Omental fat pad (tissue), 4 donors: ENCODE results near the gene VPS26C. TPM values are rescaled to one million over a fixed set of nuclear protein-coding genes. Genes with fewer than 3 reads are reported as not detected.

Experiments used
- ATAC-seq: fragments of 150-250 bp; one replicate; pipeline ENCODE4 v1.9.1; 2016; ENCODE audit warnings: mild to moderate bottlenecking, moderate library complexity; ENCODE audit not compliant: low FRiP score
- DNase-seq: peaks from one replicate; pipeline ENCODE4 v3.0.0-alpha.2; 2019; ENCODE audit warnings: low spot score
- total RNA-seq, 4 donors: library from RNA; depleted of rRNA; stranded (reverse); fragments of >200 nt; gene quantifications; one replicate each; pipeline ENCODE4 v1.1.0, GENCODE V29; 2016
- TF ChIP-seq, protein P1 (sequence below), 3 donors: fragments of 450-650 bp; IDR thresholded peaks; one replicate each; pipeline ENCODE4 v1.5.1; 2016 to 2017; ENCODE audit warnings: antibody characterized with exemption in 3 of 3, mild to moderate bottlenecking in 3 of 3, moderate library complexity in 2 of 3

Gene VPS26C
- total RNA-seq, 4 donors from 2014 or later = 48.3 to 88.3 (median 61.1) TPM

- DNase-seq (no peak), ATAC-seq (no peak)
- TF ChIP-seq, protein P1, sequence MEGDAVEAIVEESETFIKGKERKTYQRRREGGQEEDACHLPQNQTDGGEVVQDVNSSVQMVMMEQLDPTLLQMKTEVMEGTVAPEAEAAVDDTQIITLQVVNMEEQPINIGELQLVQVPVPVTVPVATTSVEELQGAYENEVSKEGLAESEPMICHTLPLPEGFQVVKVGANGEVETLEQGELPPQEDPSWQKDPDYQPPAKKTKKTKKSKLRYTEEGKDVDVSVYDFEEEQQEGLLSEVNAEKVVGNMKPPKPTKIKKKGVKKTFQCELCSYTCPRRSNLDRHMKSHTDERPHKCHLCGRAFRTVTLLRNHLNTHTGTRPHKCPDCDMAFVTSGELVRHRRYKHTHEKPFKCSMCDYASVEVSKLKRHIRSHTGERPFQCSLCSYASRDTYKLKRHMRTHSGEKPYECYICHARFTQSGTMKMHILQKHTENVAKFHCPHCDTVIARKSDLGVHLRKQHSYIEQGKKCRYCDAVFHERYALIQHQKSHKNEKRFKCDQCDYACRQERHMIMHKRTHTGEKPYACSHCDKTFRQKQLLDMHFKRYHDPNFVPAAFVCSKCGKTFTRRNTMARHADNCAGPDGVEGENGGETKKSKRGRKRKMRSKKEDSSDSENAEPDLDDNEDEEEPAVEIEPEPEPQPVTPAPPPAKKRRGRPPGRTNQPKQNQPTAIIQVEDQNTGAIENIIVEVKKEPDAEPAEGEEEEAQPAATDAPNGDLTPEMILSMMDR (IDR thresholded peaks at IDR 0.05) = no peak
These were observed 17.8 kb downstream of the VPS26C start for GRCh38 chr21:37249112-37249904.

- ATAC-seq (no peak), DNase-seq (no peak)
- TF ChIP-seq, protein P1 (IDR thresholded peaks at IDR 0.05) = no peak
These were observed 18.8 kb downstream of the VPS26C start for GRCh38 chr21:37248298-37248697.

GRCh38 chr21:37245151-37245550 is 22.0 kb downstream of the VPS26C start:
- no peak for ATAC-seq
- TF ChIP-seq, protein P1 (IDR thresholded peaks at IDR 0.05) = no peak
- DNase-seq = no peak

GRCh38 chr21:37244501-37245095 is 22.5 kb downstream of the VPS26C start:
- DNase-seq (no peak), ATAC-seq (no peak)
- TF ChIP-seq, protein P1 (IDR thresholded peaks at IDR 0.05) = no peak

- ATAC-seq (no peak), DNase-seq (no peak)
- TF ChIP-seq, protein P1 (IDR thresholded peaks at IDR 0.05) = no peak
These were observed 23.2 kb downstream of the VPS26C start for GRCh38 chr21:37243961-37244360.

DNA sequence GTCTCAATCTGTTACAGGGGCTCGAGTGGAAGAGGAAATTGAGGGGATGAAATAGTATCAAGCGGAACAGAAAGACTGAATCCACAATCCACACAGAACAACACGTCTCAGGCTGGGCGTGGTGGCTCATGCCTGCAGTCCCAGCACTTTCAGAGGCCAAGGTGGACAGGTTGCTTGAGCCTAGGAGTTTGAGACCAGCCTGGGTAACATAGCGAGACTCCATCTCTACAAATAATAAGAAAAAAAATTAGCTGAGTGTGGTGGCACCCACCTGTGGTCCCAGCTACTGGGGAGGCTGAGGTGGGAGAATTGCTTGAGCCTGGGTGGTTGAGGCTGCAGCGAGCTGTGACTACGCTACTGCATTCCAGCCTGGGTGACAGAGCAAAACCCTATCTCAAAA is 25.7 kb downstream of the VPS26C start:
- no peak for DNase-seq
- TF ChIP-seq, protein P1 (IDR thresholded peaks at IDR 0.05) = no peak
- no peak for ATAC-seq

DNA sequence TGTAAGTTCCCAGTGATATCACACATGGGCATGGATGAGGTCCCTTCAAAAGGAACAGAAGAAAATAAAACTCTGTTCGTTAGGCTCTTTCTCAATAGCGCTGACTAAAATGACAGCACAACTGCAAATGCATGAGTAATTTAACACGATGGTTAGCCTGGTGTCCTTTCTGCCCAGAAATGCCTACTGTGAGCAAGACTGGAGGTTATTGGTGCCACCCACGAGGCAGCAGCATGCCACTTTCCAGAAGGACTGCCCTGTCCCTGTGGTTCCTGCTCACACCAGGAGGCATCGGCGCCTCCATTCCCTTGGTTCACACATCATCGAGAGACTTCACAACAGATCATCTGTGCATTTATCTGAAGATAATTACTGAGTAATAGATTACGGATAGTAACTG is 26.2 kb downstream of the VPS26C start:
- no peak for DNase-seq
- TF ChIP-seq, protein P1 (IDR thresholded peaks at IDR 0.05) = no peak
- no peak for ATAC-seq
